ES-I3 (cell line): ENCODE data around the gene CRADD.
"Not testable (repeated sequence)": the region's sequence is repeated elsewhere in the genome, so short reads cannot be mapped to it uniquely, and the experiment has no call there.

Source experiments
- H3K36me3 ChIP-seq: 2 replicates; pipeline ENCODE4 v1.6.1; 2013; ENCODE audit warnings: mild to moderate bottlenecking, low read length, control low read depth, moderate library complexity; ENCODE audit not compliant: insufficient read depth
- H3K4me1 ChIP-seq: 2 replicates; pipeline ENCODE4 v1.6.1; 2013; ENCODE audit warnings: mild to moderate bottlenecking, control low read depth, low read length; ENCODE audit not compliant: insufficient read depth
- H3K9ac ChIP-seq: 2 replicates; pipeline ENCODE4 v1.6.1; 2013; ENCODE audit warnings: low read depth, mild to moderate bottlenecking, low read length, moderate library complexity
- H3K9me3 ChIP-seq: 2 replicates; pipeline ENCODE4 v1.6.1; 2013; ENCODE audit warnings: mild to moderate bottlenecking, low read length, moderate library complexity; ENCODE audit not compliant: control insufficient read depth, insufficient read depth

The CRADD gene

GRCh38 chr12:93871566-93871965 is 194.4 kb downstream of the CRADD start:
- not testable (repeated sequence) for H3K36me3 ChIP-seq, H3K9me3 ChIP-seq, H3K4me1 ChIP-seq, H3K9ac ChIP-seq

- Histone ChIP-seq H3K4me1 (no peaks in the 10 kb centered on the region), H3K9ac (no peak overlapping the region), H3K9me3 (peaks cover 3% of the 10 kb centered on the region), H3K36me3 (no peaks in the 10 kb centered on the region)
Observed at GRCh38 chr12:93873561-93873960, 196.4 kb downstream of the CRADD start.

DNA sequence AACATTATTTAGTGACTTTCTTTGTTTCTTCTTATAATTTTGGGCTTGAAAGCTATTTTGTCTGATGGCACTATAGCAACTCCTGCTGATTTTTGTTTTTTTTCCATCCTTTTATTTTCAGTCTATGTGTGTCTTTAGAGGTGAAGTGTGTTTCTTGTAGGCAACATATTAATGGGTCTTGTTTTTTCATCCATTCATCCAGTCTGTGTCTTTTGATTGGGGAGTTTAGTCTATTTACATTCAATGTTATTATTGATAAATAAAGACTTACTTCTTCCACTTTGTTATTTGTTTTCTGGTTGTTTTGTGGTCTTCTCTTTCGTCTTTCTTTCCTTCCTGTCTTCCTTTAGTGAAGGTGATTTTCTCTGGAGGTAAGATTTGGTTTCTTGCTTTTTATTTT is 198.0 kb downstream of the CRADD start:
- Histone ChIP-seq H3K36me3 (no peaks in the 10 kb centered on the region), H3K9ac (no peak overlapping the region), H3K4me1 (no peaks in the 10 kb centered on the region), H3K9me3 (peaks cover 3% of the 10 kb centered on the region)

GRCh38 chr12:93876360-93876759 is 199.2 kb downstream of the CRADD start:
- no peaks in the 10 kb centered on the region for H3K4me1 ChIP-seq
- no peak overlapping the region for H3K9ac ChIP-seq
- peaks cover 3% of the 10 kb centered on the region for H3K9me3 ChIP-seq
- no peaks in the 10 kb centered on the region for H3K36me3 ChIP-seq

DNA sequence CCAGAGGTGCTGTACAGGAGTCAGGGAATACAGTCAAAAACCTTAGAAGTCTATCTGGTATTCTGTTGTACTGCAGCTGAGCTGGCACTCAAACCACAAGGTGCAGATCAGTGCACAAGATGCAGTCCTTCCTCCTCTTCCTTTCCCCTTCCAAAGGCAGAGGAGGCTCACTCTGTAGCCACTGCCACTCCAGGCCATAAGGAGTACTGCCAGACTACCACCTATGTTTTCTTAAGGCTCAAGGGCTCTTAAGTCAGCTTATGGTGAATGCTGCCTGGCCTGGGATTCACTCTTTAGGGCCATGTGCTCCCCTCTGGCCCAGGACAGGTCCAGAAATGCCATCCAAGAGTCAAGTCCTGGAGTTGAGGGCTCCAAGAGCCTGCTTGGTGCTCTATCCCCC is 200.3 kb downstream of the CRADD start:
- Histone ChIP-seq H3K9ac (no peak overlapping the region), H3K4me1 (no peaks in the 10 kb centered on the region), H3K36me3 (no peaks in the 10 kb centered on the region), H3K9me3 (peaks cover 3% of the 10 kb centered on the region; the same call in 1 of the 2 replicates)

GRCh38 chr12:93879476-93880421 is 202.6 kb downstream of the CRADD start:
- Histone ChIP-seq H3K36me3 (no peaks in the 10 kb centered on the region), H3K9me3 (no peaks in the 10 kb centered on the region), H3K4me1 (peaks cover 5% of the 10 kb centered on the region; the same call in 1 of the 2 replicates), H3K9ac (no peak overlapping the region)

GRCh38 chr12:93880853-93881522 is 203.8 kb downstream of the CRADD start:
- Histone ChIP-seq H3K36me3 (no peaks in the 10 kb centered on the region), H3K4me1 (peaks cover 6% of the 10 kb centered on the region; the same call in 1 of the 2 replicates), H3K9ac (no peak overlapping the region), H3K9me3 (no peaks in the 10 kb centered on the region)

DNA sequence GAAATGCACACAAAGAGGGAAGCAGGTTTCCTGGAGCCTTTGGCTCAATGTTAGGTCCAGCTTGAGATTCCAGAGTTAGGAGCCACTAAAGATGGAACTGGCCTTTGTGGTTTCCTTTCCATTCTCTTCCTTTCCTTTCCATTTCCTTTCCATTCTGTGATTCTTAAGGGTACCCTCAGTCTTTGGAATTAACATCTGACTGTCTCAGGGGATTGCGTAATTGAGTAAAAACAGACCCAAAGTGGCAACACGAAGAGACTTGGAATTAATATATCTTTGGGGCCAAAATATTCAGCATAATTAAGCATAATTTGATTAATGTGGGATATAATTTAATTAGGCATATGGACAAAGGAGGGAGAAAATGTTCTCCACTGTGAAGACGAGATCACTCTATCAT is 205.6 kb downstream of the CRADD start:
- no peak overlapping the region for H3K9ac ChIP-seq
- no peaks in the 10 kb centered on the region for H3K36me3 ChIP-seq
- H3K9me3 ChIP-seq = no peaks in the 10 kb centered on the region
- peaks cover 6% of the 10 kb centered on the region; the same call in 1 of the 2 replicates for H3K4me1 ChIP-seq

DNA sequence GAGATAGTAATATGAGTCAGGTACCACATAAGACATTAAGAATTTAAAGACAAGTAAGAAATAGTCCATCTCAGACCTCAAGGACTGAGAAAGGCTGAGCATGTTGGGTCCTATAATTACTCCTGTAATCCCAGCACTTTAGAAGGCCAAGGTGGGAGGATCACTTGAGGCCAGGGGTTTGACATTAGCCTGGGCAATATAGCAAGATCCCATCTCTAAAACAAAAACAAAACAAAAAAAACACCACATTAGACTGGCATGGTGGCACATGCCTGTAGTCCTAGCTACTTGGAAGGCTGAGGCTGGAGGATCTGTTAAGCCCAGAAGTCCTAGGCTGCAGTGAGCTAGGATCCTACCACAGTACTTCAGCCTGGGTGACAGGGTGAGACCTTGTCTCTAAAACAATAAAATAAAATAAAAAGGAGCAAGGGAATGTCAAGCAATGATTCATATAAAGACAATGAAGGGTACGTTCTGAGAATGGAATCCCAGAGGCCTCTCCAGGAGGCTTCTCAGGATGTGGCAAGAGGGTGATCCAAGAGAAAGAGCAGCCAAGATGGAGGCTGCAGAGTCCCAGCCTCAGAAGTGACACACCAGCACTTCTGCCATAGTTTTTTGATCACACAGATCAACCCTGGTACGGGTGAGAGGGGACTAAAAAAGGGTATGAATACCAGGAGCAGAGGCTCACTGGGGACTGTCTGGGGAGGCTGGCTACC is 206.4 kb downstream of the CRADD start:
- Histone ChIP-seq H3K36me3 (no peaks in the 10 kb centered on the region), H3K9ac (no peak overlapping the region), H3K9me3 (no peaks in the 10 kb centered on the region), H3K4me1 (peaks cover 6% of the 10 kb centered on the region; the same call in 1 of the 2 replicates)

DNA sequence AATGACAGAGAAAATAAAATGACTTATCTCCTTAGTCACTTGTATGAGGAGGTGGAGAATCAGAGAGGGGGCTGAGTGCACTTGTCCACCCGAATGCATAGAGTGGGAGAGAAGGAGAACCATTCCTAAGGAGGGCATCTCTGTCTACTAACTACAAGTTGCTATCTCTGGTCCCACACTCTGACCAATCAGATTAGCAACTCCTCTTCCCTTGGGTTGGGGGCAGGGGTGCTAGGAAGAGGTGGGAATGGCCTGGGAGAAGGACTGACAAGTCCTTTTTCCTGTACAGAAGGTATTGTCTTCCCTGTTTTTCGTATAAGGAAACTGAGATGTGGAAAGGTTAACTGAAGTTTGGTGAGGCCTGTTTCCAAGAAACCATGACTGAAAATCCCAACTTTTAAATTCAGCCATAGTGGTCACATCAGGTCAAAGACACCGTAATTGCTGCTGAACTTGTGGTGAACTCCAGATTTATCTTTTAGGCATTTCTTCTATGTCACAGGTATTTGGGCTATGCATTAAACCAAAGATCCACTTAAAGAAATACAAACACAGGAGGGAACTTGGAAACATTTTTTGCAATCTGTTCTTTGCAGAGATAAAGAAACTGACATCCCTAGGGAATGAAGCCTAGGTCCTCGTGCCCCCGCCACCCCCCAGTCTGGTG is 207.8 kb downstream of the CRADD start:
- Histone ChIP-seq H3K4me1 (peaks cover 6% of the 10 kb centered on the region; the same call in 1 of the 2 replicates), H3K9ac (no peak overlapping the region), H3K36me3 (no peaks in the 10 kb centered on the region), H3K9me3 (no peaks in the 10 kb centered on the region)

DNA sequence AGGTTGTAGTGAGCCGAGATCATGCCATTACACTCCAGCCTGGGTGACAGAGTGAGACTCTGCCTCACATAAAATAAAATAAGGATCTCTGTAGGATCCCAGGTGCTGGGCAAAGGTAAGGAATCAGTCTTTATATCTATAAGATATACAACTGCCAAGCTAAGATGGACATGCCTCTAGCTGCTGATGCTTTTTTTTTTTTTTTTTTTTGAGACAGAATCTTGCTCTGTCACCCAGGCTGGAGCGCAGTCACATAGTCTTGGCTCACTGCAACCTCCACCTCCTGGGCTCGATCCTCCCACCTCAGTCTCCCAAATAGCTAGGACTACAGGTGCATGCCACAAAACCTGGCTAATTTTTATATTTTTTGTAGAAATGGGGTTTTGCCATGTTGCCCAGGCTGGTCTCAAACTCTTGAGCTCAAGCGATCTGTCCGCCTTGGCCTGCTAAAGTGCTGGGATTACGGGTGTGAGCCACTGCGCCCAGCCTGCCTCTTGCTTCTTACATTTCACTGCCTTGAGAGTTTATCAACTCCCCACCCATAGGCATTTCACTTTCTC is 208.9 kb downstream of the CRADD start:
- not testable (repeated sequence) for H3K9me3 ChIP-seq, H3K9ac ChIP-seq, H3K36me3 ChIP-seq, H3K4me1 ChIP-seq

- Histone ChIP-seq H3K9me3 (no peaks in the 10 kb centered on the region), H3K9ac (no peak overlapping the region), H3K4me1 (peaks cover 6% of the 10 kb centered on the region; the same call in 1 of the 2 replicates), H3K36me3 (no peaks in the 10 kb centered on the region)
Observed at GRCh38 chr12:93886533-93887511, 209.6 kb downstream of the CRADD start.

- Histone ChIP-seq H3K9ac (no peak overlapping the region), H3K9me3 (no peaks in the 10 kb centered on the region), H3K4me1 (peaks cover 15% of the 10 kb centered on the region), H3K36me3 (no peaks in the 10 kb centered on the region)
Observed at GRCh38 chr12:93888964-93889363, 211.8 kb downstream of the CRADD start.
